SK-N-MC (cell line): ENCODE measurements around the gene PABPN1.

Source experiments
- EZH2 ChIP-seq: fragments of 200-600 bp; sonication (generic); IDR thresholded peaks from one replicate; pipeline ENCODE4 v1.6.1; 2017; ENCODE audit warnings: antibody characterized with exemption
- POLR2AphosphoS5 ChIP-seq: IDR thresholded peaks from 2 replicates; pipeline ENCODE4 v1.6.1; 2012; ENCODE audit warnings: mild to moderate bottlenecking, low read depth, low read length, borderline replicate concordance

DNA sequence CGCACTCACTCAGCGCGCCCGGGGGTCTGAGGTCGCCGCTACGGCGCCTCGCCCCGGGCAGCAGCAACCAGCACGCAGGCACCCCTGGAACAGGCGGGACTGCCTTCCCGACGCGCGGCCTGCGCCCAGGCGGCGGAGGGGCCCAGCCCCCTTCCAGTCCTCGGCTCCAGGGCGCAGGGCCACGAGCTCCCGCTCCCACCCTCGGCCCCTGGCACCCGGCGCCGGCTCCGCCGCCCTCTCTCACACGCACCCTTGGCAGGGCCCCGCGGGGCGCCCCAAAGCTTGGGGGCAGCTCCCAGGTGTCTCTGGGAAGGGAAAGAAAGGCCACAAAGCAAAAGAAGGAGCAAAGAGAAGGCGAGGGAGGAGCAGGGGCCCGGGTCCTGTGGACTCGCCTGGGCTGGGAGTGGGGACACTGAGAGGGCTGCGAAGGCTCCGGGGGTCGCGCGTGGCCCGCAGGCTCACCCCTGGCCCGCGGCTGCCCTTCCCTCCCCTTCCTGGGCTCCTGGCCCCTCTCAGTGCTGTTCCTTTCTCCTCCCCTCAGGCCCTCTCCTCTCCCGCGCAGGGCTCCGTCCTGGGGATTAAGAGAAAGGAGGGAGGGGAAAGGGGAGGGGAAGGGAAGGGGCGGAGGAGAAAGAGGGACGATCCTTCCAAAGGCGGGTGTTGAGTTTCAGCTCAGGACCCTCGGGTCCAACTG, 44.6 kb downstream of the PABPN1 start:
- peak; percentile 99 for TF ChIP-seq POLR2AphosphoS5
- no peak for TF ChIP-seq EZH2
